Mesenchymal stem cell (in vitro differentiated cells and primary cell): ENCODE results near the gene RYK.

Experiments used
- DNase-seq: peaks from one replicate; pipeline ENCODE4 v3.0.0-alpha.2; 2013
- H2AFZ ChIP-seq: one replicate; pipeline ENCODE4 v1.6.1; 2013; ENCODE audit warnings: low read depth, mild to moderate bottlenecking, control low read depth, inconsistent platforms, low read length, moderate library complexity
- H2AK5ac ChIP-seq: 2 replicates; pipeline ENCODE4 v1.6.1; 2013; ENCODE audit warnings: low read length, moderate library complexity, mild to moderate bottlenecking, inconsistent platforms; ENCODE audit not compliant: severe bottlenecking
- H2BK120ac ChIP-seq: one replicate; pipeline ENCODE4 v1.6.1; 2013; ENCODE audit warnings: low read depth, mild to moderate bottlenecking, inconsistent platforms, low read length, moderate library complexity
- H2BK12ac ChIP-seq, 2 experiments: one replicate each; pipeline ENCODE4 v1.6.1; 2013; ENCODE audit warnings: inconsistent platforms in 2 of 2, low read length in 2 of 2, mild to moderate bottlenecking in 2 of 2, moderate library complexity in 2 of 2, control low read depth in 1 of 2
- H2BK15ac ChIP-seq: one replicate; pipeline ENCODE4 v1.6.1; 2013; ENCODE audit warnings: mild to moderate bottlenecking, low read depth, inconsistent platforms; ENCODE audit not compliant: poor library complexity, severe bottlenecking
- H2BK5ac ChIP-seq: 2 replicates; pipeline ENCODE4 v1.6.1; 2013; ENCODE audit warnings: low read depth, mild to moderate bottlenecking, low read length, control low read depth, inconsistent platforms; ENCODE audit not compliant: poor library complexity, severe bottlenecking
- H3K14ac ChIP-seq, 2 experiments: one replicate each; pipeline ENCODE4 v1.6.1; 2013; ENCODE audit warnings: inconsistent platforms in 2 of 2, low read length in 2 of 2, control low read depth in 1 of 2, mild to moderate bottlenecking in 1 of 2, moderate library complexity in 1 of 2
- H3K18ac ChIP-seq, 2 experiments: one replicate each; pipeline ENCODE4 v1.6.1; 2013; ENCODE audit warnings: inconsistent platforms in 2 of 2, low read length in 2 of 2, control low read depth in 1 of 2, low read depth in 1 of 2, mild to moderate bottlenecking in 1 of 2
- H3K23ac ChIP-seq, 2 experiments: one replicate each; pipeline ENCODE4 v1.6.1; 2013; ENCODE audit warnings: inconsistent platforms in 2 of 2, low read length in 2 of 2, mild to moderate bottlenecking in 2 of 2, moderate library complexity in 2 of 2, control low read depth in 1 of 2
- H3K27ac ChIP-seq: 2 replicates; pipeline ENCODE4 v1.5.1; 2013; ENCODE audit warnings: mild to moderate bottlenecking, moderate library complexity, low read length, control low read depth, inconsistent platforms; ENCODE audit not compliant: poor library complexity, severe bottlenecking
- H3K27me3 ChIP-seq, 2 experiments: 2 replicates each; pipeline versions ENCODE4 v1.6.1 to v1.7.0; 2013; ENCODE audit warnings: low read length in 2 of 2, mild to moderate bottlenecking in 2 of 2, moderate library complexity in 2 of 2, control low read depth in 1 of 2, inconsistent platforms in 1 of 2; ENCODE audit not compliant: control insufficient read depth in 1 of 2, insufficient read depth in 1 of 2
- H3K36me3 ChIP-seq, 2 experiments: 2 replicates each; pipeline versions ENCODE4 v1.6.1 to v1.7.0; 2013; ENCODE audit warnings: low read length in 2 of 2, control low read depth in 1 of 2, inconsistent platforms in 1 of 2, low read depth in 1 of 2, mild to moderate bottlenecking in 1 of 2; ENCODE audit not compliant: insufficient read depth in 2 of 2, control insufficient read depth in 1 of 2
- H3K4ac ChIP-seq, 2 experiments: one replicate each; pipeline ENCODE4 v1.6.1; 2013; ENCODE audit warnings: inconsistent platforms in 2 of 2, low read length in 2 of 2, mild to moderate bottlenecking in 2 of 2, moderate library complexity in 2 of 2, control low read depth in 1 of 2, low read depth in 1 of 2
- H3K4me1 ChIP-seq: 2 replicates; pipeline ENCODE4 v1.6.1; 2013; ENCODE audit warnings: low read depth, low read length, control low read depth; ENCODE audit not compliant: control insufficient read depth, insufficient read depth
- H3K4me2 ChIP-seq: 2 replicates; pipeline ENCODE4 v1.6.1; 2013; ENCODE audit warnings: low read length, mild to moderate bottlenecking, inconsistent platforms; ENCODE audit not compliant: poor library complexity, severe bottlenecking
- H3K4me3 ChIP-seq, 2 experiments: 2 replicates each; pipeline versions ENCODE4 v1.5.1 to v1.7.0; 2013; ENCODE audit warnings: low read length in 2 of 2, mild to moderate bottlenecking in 2 of 2, control low read depth in 1 of 2, low read depth in 1 of 2; ENCODE audit not compliant: insufficient read depth in 1 of 2
- H3K79me1 ChIP-seq: replicated peaks from 2 replicates; pipeline ENCODE4 v1.6.1; 2013; ENCODE audit warnings: mild to moderate bottlenecking, control low read depth, low read length, inconsistent platforms; ENCODE audit not compliant: poor library complexity, severe bottlenecking
- H3K9ac ChIP-seq: 2 replicates; pipeline ENCODE4 v1.7.0; 2013; ENCODE audit warnings: mild to moderate bottlenecking, low read length, moderate library complexity
- H3K9me3 ChIP-seq: 2 replicates; pipeline ENCODE4 v1.7.0; 2013; ENCODE audit warnings: mild to moderate bottlenecking, low read length; ENCODE audit not compliant: control insufficient read depth
- H4K8ac ChIP-seq: one replicate; pipeline ENCODE4 v1.6.1; 2013; ENCODE audit warnings: inconsistent platforms, mild to moderate bottlenecking, low read length, moderate library complexity
- H4K91ac ChIP-seq: one replicate; pipeline ENCODE4 v1.6.1; 2013; ENCODE audit warnings: mild to moderate bottlenecking, low read length, inconsistent platforms
- WGBS: methylation state at CpG from one replicate; pipeline ENCODE4 v1.1.7; 2013; ENCODE audit warnings: mixed read lengths; 5-methylcytosine and 5-hydroxymethylcytosine counted together

Gene RYK

DNA sequence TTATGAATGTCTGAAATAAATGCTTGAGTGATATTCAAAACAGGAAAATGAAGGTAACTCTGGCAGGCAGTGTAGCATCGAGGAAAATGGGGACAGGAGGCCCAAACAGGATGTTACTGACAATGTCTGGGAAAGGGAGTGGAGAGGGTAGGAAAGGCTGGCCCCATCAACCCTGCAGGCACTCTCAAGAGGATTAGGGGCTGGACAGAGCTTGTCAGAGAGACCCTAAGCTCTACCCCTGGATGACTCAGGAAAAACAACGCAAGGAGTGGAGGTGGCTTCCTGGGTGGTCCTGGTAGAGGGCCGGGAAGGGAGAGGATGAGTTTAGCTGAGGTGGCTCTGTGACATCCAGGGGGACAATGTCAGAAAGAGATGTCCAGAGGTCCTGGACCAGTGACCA lies 106.0 kb downstream of the RYK start:
- no peak overlapping the region for H3K4me2 ChIP-seq
- no peak overlapping the region for H2BK120ac ChIP-seq
- no peaks in the 10 kb centered on the region for H3K4me1 ChIP-seq
- no peak overlapping the region for H3K9ac ChIP-seq
- 62% methylated on average over 3 of the region's 3 CpGs for WGBS
- no peak overlapping the region for H2AK5ac ChIP-seq
- H3K18ac ChIP-seq, result no peak overlapping the region
- H3K36me3 ChIP-seq, result peaks cover 4 to 32% of the 10 kb centered on the region in 2 experiments
- H3K14ac ChIP-seq, result no peak overlapping the region
- DNase-seq, result no peak
- no peak overlapping the region for H2BK12ac ChIP-seq
- H3K23ac ChIP-seq, result no peak overlapping the region
- no peaks in the 10 kb centered on the region for H3K27me3 ChIP-seq
- H3K27ac ChIP-seq, result no peak overlapping the region
- no peak overlapping the region for H3K4ac ChIP-seq
- no peak overlapping the region for H4K8ac ChIP-seq
- H2BK5ac ChIP-seq, result no peak overlapping the region
- peaks cover 5% of the 10 kb centered on the region for H3K79me1 ChIP-seq
- no peak overlapping the region for H2AFZ ChIP-seq
- H3K4me3 ChIP-seq, result no peak overlapping the region
- H4K91ac ChIP-seq, result no peak overlapping the region
- H3K9me3 ChIP-seq, result no peaks in the 10 kb centered on the region
- no peak overlapping the region for H2BK15ac ChIP-seq

DNA sequence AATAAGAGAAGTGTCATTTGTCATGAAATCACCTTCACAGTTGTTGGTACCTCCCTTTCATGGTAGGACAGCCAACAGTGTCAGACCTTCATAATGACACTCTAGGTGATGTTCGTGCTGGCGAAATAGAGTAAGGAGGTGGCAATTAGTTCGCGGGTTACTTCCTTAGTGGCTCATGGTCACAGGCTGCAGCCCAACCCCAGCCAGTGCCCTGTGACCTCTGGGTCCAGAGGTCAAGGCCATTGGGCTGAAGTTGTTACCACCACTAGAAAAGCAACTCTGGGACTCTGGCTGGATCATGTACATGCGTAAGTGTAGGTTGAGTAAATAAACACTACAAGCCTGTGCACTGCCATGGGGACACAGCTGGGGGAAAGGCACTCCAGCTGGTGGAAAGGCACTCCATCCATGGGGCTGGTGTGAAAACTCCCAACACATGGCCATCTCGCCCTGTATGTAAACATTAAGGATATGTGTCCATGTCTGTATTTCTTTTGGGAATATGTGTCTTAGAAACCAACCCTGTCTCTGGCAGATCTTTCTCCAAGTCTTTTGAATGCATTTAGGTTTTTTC lies 106.7 kb downstream of the RYK start:
- Histone ChIP-seq H3K4me3 (no peak overlapping the region), H3K18ac (no peak overlapping the region)

DNA sequence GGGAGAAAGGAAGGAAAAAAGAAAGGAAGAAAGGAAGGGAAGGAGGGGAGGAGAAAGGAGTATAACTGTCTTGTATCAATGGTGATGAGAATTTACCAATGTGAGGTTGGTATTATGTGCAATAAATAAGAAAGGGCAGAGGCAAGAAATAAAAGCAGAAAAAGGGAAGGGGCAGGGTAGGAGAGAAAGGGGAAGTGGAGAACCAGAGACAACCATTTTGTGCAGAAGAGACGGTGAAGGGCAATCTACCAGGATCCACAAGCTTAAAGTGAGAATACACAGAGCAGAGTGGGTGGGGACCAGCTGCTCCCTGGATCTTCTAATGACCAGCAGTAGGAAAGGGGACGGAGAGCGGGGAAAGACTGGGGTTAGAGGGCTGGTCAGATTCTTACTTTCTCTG lies 114.1 kb downstream of the RYK start:
- Histone ChIP-seq H3K27ac (no peak overlapping the region), H3K9me3 (peaks cover 4% of the 10 kb centered on the region), H3K14ac (no peak overlapping the region), H3K4me1 (peaks cover 2% of the 10 kb centered on the region), H3K23ac (no peak overlapping the region), H3K9ac (no peak overlapping the region), H3K27me3 (no peaks in the 10 kb centered on the region), H4K91ac (no peak overlapping the region), H3K36me3 (peaks cover 0 to 17% of the 10 kb centered on the region in 2 experiments), H2BK120ac (no peak overlapping the region), H2AK5ac (no peak overlapping the region), H2AFZ (no peak overlapping the region), H3K4ac (no peak overlapping the region), H3K18ac (no peak overlapping the region), H3K79me1 (no peaks in the 10 kb centered on the region), H3K4me3 (no peak overlapping the region), H4K8ac (no peak overlapping the region), H2BK15ac (no peak overlapping the region), H3K4me2 (no peak overlapping the region), H2BK5ac (no peak overlapping the region), H2BK12ac (no peak overlapping the region)
- DNase-seq, result no peak
- 100% methylated on average over 1 of the region's 3 CpGs for WGBS

More for the DNA sequence above, 106.7 kb downstream of the RYK start:
- Histone ChIP-seq H2AK5ac (no peak overlapping the region), H3K79me1 (peaks cover 3% of the 10 kb centered on the region), H3K4me1 (no peaks in the 10 kb centered on the region), H4K91ac (no peak overlapping the region), H3K9me3 (peaks cover 4% of the 10 kb centered on the region), H2BK5ac (no peak overlapping the region), H4K8ac (peak overlapping the region; percentile 63), H2BK120ac (no peak overlapping the region), H3K4ac (no peak overlapping the region), H3K9ac (no peak overlapping the region), H3K36me3 (peaks cover 4 to 33% of the 10 kb centered on the region in 2 experiments), H3K23ac (no peak overlapping the region), H3K4me2 (no peak overlapping the region), H2BK15ac (no peak overlapping the region), H3K27ac (no peak overlapping the region), H2AFZ (no peak overlapping the region), H3K14ac (no peak overlapping the region), H3K27me3 (no peaks in the 10 kb centered on the region), H2BK12ac (no peak overlapping the region)
- WGBS, result 78% methylated on average over 5 of the region's 6 CpGs
- peak; percentile 37 for DNase-seq

DNA sequence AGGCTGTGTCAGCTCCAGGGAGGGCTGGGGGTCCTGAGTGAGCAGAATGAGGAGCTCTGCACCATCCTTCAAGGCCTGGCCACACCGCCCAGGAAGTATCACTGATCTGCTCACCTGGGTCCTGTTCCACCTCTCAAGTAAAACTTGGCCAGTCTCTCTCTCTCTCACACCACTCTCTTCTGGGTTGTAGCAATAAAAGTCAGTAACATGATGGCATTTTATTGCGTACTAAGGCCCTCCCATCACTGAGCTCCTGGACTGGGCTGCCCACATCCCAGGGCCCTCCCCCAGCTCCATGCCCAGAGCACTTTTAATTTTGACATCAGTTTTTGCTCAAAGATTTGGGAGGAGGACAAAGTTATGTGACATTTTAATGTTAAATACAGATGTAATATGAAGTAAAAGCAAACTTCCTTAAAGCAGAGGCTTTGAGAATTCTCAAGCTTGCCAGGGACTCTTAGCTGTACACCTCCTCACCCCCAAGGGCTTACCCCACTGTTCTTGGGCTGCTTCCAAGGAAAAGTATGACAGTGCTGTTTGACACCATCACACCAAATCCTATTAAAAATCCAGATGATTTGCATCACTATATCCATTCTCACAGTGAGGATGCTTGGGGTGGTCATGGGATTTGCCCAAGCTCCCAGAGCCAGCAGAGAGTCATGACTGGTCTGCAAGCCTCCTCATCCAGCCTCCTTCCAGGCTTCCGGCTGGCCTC lies 115.8 kb downstream of the RYK start:
- no peak overlapping the region for H3K9ac ChIP-seq

More for the DNA sequence above, 115.8 kb downstream of the RYK start:
- no peak overlapping the region for H2AFZ ChIP-seq
- DNase-seq, result no peak
- 98% methylated on average over 3 of the region's 3 CpGs for WGBS
- no peaks in the 10 kb centered on the region for H3K79me1 ChIP-seq
- no peak overlapping the region for H3K4ac ChIP-seq
- no peak overlapping the region for H3K14ac ChIP-seq
- peaks cover 2% of the 10 kb centered on the region for H3K4me1 ChIP-seq
- H2AK5ac ChIP-seq, result no peak overlapping the region
- no peak overlapping the region for H2BK15ac ChIP-seq
- H3K9me3 ChIP-seq, result peaks cover 4% of the 10 kb centered on the region
- H4K8ac ChIP-seq, result no peak overlapping the region
- H3K4me3 ChIP-seq, result no peak overlapping the region
- H3K27me3 ChIP-seq, result no peaks in the 10 kb centered on the region
- no peak overlapping the region for H2BK120ac ChIP-seq
- H2BK12ac ChIP-seq, result no peak overlapping the region
- no peak overlapping the region for H4K91ac ChIP-seq
- H3K4me2 ChIP-seq, result no peak overlapping the region
- no peak overlapping the region for H2BK5ac ChIP-seq
- H3K23ac ChIP-seq, result no peak overlapping the region
- peaks cover 0 to 12% of the 10 kb centered on the region in 2 experiments for H3K36me3 ChIP-seq
- H3K18ac ChIP-seq, result peak overlapping the region in 1 of 2 experiments; percentile 37
- H3K27ac ChIP-seq, result no peak overlapping the region
